Skin epidermis (tissue), 12 donors: ENCODE measurements around the gene GMPS.
A peak's percentile ranks its signal among the peaks of the same experiment; 100 is the strongest.
"Not testable (repeated sequence)": the region's sequence is repeated elsewhere in the genome, so short reads cannot be mapped to it uniquely, and the experiment has no call there.

ENCODE experiments used
- H3K27ac ChIP-seq, 21 experiments: fragments of 200-600 bp; sonication (generic) in 11 of 21; one replicate each; pipeline ENCODE4 v1.5.0; 2020; ENCODE audit warnings: mild to moderate bottlenecking in 3 of 21, inconsistent platforms in 2 of 21, moderate library complexity in 2 of 21
- H3K4me3 ChIP-seq, 7 experiments: fragments of 200-600 bp; sonication (generic) in 2 of 7; one replicate each; pipeline ENCODE4 v1.5.0; 2020; ENCODE audit warnings: inconsistent platforms in 2 of 7, mild to moderate bottlenecking in 2 of 7, moderate library complexity in 1 of 7

Gene GMPS

GRCh38 chr3:155870945-155871745, 695 bp downstream of the GMPS start:
- Histone ChIP-seq H3K4me3 (peak overlapping the region; percentile 78 to 99 (median 97)), H3K27ac (peak overlapping the region; percentile 71 to 97 (median 94))

DNA sequence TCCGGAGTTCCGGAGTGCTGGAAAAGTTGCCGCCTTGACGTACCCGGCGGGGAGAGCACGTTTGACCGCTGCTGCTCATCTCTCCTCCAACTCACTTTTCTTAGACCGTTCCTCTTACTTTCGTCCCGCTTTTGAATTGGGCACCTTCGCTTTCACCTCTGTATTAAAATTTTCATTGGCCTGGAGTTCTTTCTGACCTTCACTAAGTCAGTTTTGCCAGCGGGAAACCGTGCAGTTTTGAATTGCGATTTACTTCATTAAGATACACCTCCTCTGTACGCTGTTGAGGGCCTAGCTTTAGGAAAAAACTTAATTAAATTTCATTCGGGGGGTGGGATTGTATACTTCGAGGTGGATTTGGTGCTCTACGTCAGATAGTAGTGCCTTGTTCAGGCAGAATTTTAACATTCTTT, 1.3 kb downstream of the GMPS start:
- peak overlapping the region; percentile 78 to 99 (median 97) for H3K4me3 ChIP-seq
- peak overlapping the region; percentile 71 to 97 (median 94) for H3K27ac ChIP-seq

GRCh38 chr3:155872904-155873646, 2.6 kb downstream of the GMPS start:
- peak overlapping the region in 2 of 21 experiments; percentile 8 to 92 for H3K27ac ChIP-seq
- no peak overlapping the region for H3K4me3 ChIP-seq

DNA sequence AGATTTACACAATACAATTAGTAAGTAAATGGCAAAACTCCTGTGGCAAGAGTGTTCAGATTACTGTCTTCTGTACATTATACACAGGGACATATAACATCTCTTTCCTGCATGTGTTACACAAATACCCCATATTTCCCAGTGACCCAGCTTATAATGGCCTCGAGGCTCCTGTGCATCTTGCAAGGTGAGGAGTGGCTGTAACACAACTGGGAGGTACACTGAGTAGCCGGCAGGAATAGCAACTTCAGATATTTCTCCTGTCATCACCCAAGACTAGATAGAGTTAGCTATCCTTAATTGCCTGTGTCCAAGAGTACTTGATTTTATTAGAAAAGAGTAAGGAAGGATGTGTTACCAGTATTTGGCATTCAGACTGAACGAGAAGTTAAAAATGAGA, 5.6 kb downstream of the GMPS start:
- no peak overlapping the region for H3K4me3 ChIP-seq
- H3K27ac ChIP-seq: no peak overlapping the region

GRCh38 chr3:155876503-155876902, 6.1 kb downstream of the GMPS start:
- H3K4me3 ChIP-seq: no peak overlapping the region

DNA sequence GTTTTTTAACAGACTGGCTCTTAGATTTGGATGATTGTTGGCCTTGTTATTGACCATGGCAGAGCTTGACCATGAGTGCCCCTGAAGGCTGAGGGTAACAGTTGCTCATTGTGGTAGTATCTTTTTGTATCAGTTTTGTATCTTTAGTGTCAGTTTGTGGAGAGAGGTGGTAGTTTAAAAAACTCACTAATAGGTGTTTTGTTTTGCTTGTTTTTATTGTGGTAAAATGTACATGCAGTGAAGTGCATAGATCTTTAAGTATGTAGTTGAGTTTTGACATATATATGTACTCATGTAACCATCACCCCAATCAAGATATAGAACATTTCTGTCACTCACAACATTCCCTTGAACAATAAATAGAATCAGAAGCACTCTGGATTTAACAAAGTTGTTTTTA, 9.8 kb downstream of the GMPS start:
- Histone ChIP-seq H3K4me3 (no peak overlapping the region), H3K27ac (no peak overlapping the region)

More at GRCh38 chr3:155876503-155876902, 6.1 kb downstream of the GMPS start:
- no peak overlapping the region for H3K27ac ChIP-seq

GRCh38 chr3:155884292-155884691, 13.8 kb downstream of the GMPS start:
- Histone ChIP-seq H3K27ac (no peak overlapping the region), H3K4me3 (no peak overlapping the region)

GRCh38 chr3:155885292-155885691, 14.8 kb downstream of the GMPS start:
- H3K4me3 ChIP-seq: no peak overlapping the region

DNA sequence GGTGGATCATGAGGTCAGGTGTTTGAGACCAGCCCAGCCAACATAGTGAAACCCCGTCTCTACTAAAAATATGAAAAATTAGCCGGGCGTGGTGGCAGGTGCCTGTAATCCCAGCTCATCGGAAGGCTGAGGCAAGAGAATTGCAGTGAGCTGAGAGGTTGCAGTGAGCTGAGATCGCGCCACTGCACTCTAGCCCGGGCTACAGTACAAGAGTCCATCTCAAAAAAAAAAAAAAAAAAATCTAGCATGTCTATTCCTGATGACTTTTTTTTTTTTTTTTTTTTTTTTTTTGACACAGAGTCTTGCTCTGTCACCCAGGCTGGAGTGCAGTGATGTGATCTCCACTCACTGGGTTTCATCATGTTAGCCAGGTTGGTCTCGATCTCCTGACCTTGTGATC, 15.9 kb downstream of the GMPS start:
- not testable (repeated sequence) for H3K27ac ChIP-seq, H3K4me3 ChIP-seq

More at GRCh38 chr3:155885292-155885691, 14.8 kb downstream of the GMPS start:
- H3K27ac ChIP-seq: no peak overlapping the region

- H3K27ac ChIP-seq: no peak overlapping the region
- no peak overlapping the region for H3K4me3 ChIP-seq
Measured at GRCh38 chr3:155886915-155887314, 16.5 kb downstream of the GMPS start.

- Histone ChIP-seq H3K4me3 (no peak overlapping the region), H3K27ac (no peak overlapping the region)
Measured at GRCh38 chr3:155889212-155889611, 18.8 kb downstream of the GMPS start.

DNA sequence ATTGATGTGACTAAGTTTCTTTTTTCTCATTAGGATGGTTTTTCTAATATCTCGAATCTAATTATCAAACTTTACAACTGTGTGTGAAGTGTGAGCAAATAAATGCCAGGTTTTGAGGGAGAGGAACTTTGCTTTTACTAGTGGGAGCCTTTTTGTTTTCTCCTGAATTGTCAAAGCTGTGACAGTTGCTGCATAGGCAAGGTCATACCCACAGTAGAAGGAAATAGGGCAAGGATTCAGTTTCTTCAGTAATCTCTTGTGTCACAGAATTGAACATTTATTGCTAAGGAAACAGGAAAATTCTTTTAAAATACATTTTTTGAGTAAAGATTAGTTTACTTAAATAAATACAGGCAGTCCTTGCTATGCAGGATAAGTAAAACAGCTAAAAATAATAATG, 19.5 kb downstream of the GMPS start:
- Histone ChIP-seq H3K27ac (no peak overlapping the region), H3K4me3 (no peak overlapping the region)

DNA sequence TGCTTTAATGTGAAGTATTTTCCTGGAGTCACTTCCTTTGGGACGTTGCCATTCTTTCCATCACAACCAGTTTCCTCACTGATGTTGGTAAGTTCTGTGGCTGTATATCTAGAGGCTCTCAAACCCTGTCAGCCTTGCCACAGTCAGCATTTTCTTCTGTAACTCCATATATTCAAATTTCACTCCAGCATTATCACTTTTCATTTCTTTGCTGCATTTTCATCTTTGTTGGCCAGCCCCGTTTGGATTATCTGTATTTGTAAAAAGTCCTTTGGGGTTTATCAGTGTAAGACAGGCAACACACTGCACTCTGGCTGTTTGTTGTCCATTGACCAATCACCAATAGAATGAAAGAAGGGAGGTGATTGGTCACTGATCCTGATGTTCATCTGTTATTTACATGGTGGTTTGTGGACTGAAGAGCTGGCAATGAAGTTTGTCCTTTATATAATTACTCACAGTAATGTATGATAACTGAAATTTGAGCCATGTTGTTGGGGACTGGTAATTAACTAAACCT, 20.3 kb downstream of the GMPS start:
- Histone ChIP-seq H3K27ac (no peak overlapping the region), H3K4me3 (no peak overlapping the region)

DNA sequence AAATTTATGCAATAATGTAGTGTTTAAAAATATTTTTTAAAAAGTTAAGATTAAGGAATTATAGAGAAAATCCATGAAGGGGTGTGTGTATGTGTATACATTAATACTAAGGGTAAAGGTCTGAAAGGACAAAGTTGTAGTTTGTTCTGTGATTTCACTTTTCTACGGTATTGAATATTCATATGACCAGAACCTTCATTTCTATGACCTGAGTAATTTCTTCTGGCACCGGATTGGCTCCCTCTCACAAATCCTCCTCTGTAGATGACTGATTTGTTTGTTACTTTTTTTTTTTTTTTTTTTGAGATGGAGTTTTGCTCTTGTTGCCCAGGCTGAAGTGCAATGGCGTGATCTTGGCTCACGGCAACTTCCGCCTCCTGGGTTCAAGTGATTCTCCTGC, 20.9 kb downstream of the GMPS start:
- Histone ChIP-seq H3K27ac (no peak overlapping the region), H3K4me3 (no peak overlapping the region)

GRCh38 chr3:155895379-155895900, 25.0 kb downstream of the GMPS start:
- no peak overlapping the region for H3K27ac ChIP-seq

GRCh38 chr3:155906900-155907299, 36.5 kb downstream of the GMPS start:
- H3K27ac ChIP-seq: no peak overlapping the region
- H3K4me3 ChIP-seq: no peak overlapping the region

More at GRCh38 chr3:155895379-155895900, 25.0 kb downstream of the GMPS start:
- H3K4me3 ChIP-seq: no peak overlapping the region

DNA sequence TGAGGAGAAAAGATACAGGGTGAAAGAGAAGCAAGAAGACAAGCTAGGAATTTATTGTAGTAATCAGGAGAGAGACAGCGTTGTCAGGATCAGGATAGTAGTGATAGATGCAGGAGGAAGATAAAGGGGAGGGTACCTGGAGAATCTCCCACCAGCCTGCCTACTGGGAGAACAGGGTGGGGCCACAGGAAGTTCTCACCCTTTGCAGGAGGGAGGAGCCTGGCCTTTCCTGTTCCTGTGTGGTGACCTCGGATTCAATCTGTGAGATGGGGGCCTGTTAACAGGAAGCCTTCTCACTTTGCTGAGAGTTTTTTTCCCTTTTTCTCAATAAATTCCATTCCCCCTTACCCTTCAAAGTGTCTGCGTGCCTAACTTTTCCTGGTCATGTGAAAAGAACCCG, 37.6 kb downstream of the GMPS start:
- no peak overlapping the region for H3K27ac ChIP-seq

DNA sequence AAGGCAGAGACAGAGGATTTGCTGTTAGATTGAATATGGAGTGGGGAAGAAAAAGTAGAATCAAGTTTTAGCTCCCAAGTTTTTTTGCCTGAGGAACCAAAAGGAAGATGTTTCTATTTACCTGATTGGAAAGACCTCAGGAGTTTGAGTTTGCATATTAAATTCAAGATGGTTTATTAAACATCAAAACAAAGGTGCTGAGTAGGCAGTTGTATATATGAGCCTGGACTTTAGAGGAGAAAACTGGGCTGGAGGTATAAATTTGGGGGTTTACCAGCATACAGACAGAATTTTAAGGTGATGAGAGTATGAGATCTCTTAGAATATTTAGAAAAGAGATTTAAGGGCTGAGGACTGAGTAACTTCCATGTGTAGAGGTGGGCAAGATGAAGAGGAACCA, 38.2 kb downstream of the GMPS start:
- Histone ChIP-seq H3K27ac (no peak overlapping the region), H3K4me3 (no peak overlapping the region)

More for the DNA sequence above, 37.6 kb downstream of the GMPS start:
- H3K4me3 ChIP-seq: no peak overlapping the region

DNA sequence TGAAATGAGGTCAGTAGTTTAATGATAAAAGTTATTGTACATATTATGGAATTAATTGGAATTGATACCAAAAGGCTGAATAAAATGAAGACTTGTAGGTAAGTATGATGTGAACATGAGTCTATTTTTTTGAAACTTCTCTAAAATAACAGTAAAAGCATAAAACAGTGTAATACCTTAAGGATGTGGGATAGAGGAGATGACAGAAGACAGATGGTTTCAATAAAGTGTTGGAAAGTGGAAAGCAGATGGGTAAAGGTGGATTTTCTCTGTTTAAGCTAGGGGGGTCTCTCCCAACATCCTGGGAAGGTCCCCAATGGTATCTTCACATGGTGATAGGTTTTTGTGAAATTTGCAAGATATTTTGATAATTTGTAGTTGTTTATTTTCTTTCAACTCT, 41.6 kb downstream of the GMPS start:
- Histone ChIP-seq H3K27ac (no peak overlapping the region), H3K4me3 (no peak overlapping the region)

DNA sequence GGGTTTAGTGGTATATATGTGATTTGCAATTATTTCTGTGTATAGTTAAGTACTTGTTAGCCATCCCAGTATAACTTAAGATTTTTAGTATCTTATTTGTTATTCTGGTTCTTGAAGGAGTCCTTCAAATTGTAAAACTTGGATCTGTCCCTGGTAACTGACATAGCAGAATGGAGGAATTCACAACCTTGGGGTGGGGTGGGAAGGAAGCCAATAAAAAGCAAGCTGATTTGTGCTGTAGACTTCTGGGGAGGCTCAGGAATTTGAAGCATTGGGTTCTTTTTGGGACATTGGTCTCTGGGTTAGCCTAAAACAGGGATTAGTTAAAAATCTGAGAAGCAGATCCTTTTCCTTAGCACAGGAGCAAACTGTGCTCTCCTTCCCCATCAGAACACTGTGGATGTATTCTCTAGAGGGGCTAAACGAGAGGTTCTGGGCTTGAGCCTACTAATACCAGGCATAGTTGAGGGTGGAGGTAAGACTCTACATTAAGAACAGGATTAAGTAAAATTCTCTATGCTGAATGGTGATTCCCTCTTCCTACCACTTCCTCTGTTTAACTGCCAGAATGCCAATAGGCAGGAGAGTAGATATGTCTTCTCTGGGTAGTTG, 42.2 kb downstream of the GMPS start:
- no peak overlapping the region for H3K27ac ChIP-seq
- H3K4me3 ChIP-seq: no peak overlapping the region
